H9 (cell line): Measurements from ENCODE around the gene DISC1. TPM values are rescaled to one million over a fixed set of nuclear protein-coding genes. Genes with fewer than 3 reads are reported as not detected.

Source experiments
- DNase-seq: peaks from one replicate; pipeline ENCODE4 v3.0.0-alpha.2; 2017
- H2AFZ ChIP-seq: one replicate; pipeline ENCODE4 v1.6.1; 2013; ENCODE audit warnings: mild to moderate bottlenecking, low read length, control low read depth, moderate library complexity
- H2AK5ac ChIP-seq: 2 replicates; pipeline ENCODE4 v1.6.1; 2013; ENCODE audit warnings: low read length, control low read depth, mixed read lengths; ENCODE audit not compliant: insufficient read length
- H2BK120ac ChIP-seq: one replicate; pipeline ENCODE4 v1.6.1; 2013; ENCODE audit warnings: low read depth, mild to moderate bottlenecking, low read length, control low read depth, inconsistent platforms; ENCODE audit not compliant: poor library complexity, severe bottlenecking
- H2BK12ac ChIP-seq: 2 replicates; pipeline ENCODE4 v1.6.1; 2013; ENCODE audit warnings: low read length, control low read depth, mixed read lengths, low read depth; ENCODE audit not compliant: insufficient read length
- H2BK15ac ChIP-seq: 2 replicates; pipeline ENCODE4 v1.6.1; 2013; ENCODE audit warnings: low read depth, low read length, control low read depth
- H2BK20ac ChIP-seq: one replicate; pipeline ENCODE4 v1.6.1; 2013; ENCODE audit warnings: low read depth, mild to moderate bottlenecking, low read length, control low read depth, inconsistent platforms; ENCODE audit not compliant: poor library complexity, severe bottlenecking
- H2BK5ac ChIP-seq: 2 replicates; pipeline ENCODE4 v1.6.1; 2013; ENCODE audit warnings: low read length, control low read depth, mixed read lengths; ENCODE audit not compliant: insufficient read length
- H3K14ac ChIP-seq: 2 replicates; pipeline ENCODE4 v1.6.1; 2013; ENCODE audit warnings: low read length, control low read depth; ENCODE audit not compliant: insufficient read depth
- H3K18ac ChIP-seq: 2 replicates; pipeline ENCODE4 v1.6.1; 2013; ENCODE audit warnings: low read depth, mild to moderate bottlenecking, mixed read lengths, low read length, control low read depth; ENCODE audit not compliant: insufficient read length
- H3K23ac ChIP-seq: 2 replicates; pipeline ENCODE4 v1.6.1; 2013; ENCODE audit warnings: low read length, control low read depth, mixed read lengths, low read depth; ENCODE audit not compliant: insufficient read length
- H3K23me2 ChIP-seq: 2 replicates; pipeline ENCODE4 v1.6.1; 2013; ENCODE audit warnings: low read depth, mild to moderate bottlenecking, mixed read lengths, low read length, control low read depth; ENCODE audit not compliant: insufficient read length, poor library complexity, severe bottlenecking
- H3K27ac ChIP-seq: 2 replicates; pipeline ENCODE4 v1.5.1; 2013; ENCODE audit warnings: low read length, control low read depth, mixed read lengths, low read depth; ENCODE audit not compliant: insufficient read length
- H3K27me3 ChIP-seq: 2 replicates; pipeline ENCODE4 v1.6.1; 2013; ENCODE audit warnings: low read length, control low read depth, inconsistent platforms; ENCODE audit not compliant: insufficient read depth
- H3K4ac ChIP-seq: 2 replicates; pipeline ENCODE4 v1.6.1; 2013; ENCODE audit warnings: low read depth, mild to moderate bottlenecking, control low read depth, inconsistent platforms, low read length, moderate library complexity
- H3K4me1 ChIP-seq: 2 replicates; pipeline ENCODE4 v1.6.1; 2013; ENCODE audit warnings: low read length, control low read depth, inconsistent platforms; ENCODE audit not compliant: insufficient read depth
- H3K4me2 ChIP-seq: 2 replicates; pipeline ENCODE4 v1.6.1; 2013; ENCODE audit warnings: low read length, control low read depth, mixed read lengths; ENCODE audit not compliant: insufficient read length, insufficient read depth
- H3K56ac ChIP-seq: 2 replicates; pipeline ENCODE4 v1.6.1; 2013; ENCODE audit warnings: low read depth, mild to moderate bottlenecking, mixed read lengths, low read length, control low read depth; ENCODE audit not compliant: insufficient read length
- H3K79me1 ChIP-seq: 2 replicates; pipeline ENCODE4 v1.6.1; 2013; ENCODE audit warnings: low read depth, mild to moderate bottlenecking, moderate library complexity, low read length, control low read depth, inconsistent platforms; ENCODE audit not compliant: insufficient read depth, poor library complexity, severe bottlenecking
- H3K79me2 ChIP-seq: 2 replicates; pipeline ENCODE4 v1.6.1; 2013; ENCODE audit warnings: low read length, control low read depth, inconsistent platforms; ENCODE audit not compliant: insufficient read depth
- H3K9ac ChIP-seq: 2 replicates; pipeline ENCODE4 v1.6.1; 2013; ENCODE audit warnings: low read length, control low read depth, mixed read lengths; ENCODE audit not compliant: insufficient read length; ENCODE audit errors: extremely low read depth
- H3K9me3 ChIP-seq: one replicate; pipeline ENCODE4 v1.6.1; 2013; ENCODE audit warnings: low read depth, low read length, inconsistent platforms; ENCODE audit not compliant: control insufficient read depth
- H3T11ph ChIP-seq: one replicate; pipeline ENCODE4 v1.6.1; 2013; ENCODE audit warnings: mild to moderate bottlenecking, low read length, control low read depth, inconsistent platforms
- H4K20me1 ChIP-seq: one replicate; pipeline ENCODE4 v1.6.1; 2013; ENCODE audit not compliant: control insufficient read depth, insufficient read length, insufficient read depth
- H4K5ac ChIP-seq: 2 replicates; pipeline ENCODE4 v1.6.1; 2013; ENCODE audit warnings: low read depth, mild to moderate bottlenecking, mixed read lengths, low read length, control low read depth; ENCODE audit not compliant: insufficient read length
- H4K8ac ChIP-seq: replicated peaks from 2 replicates; pipeline ENCODE4 v1.6.1; 2013; ENCODE audit warnings: low read length, control low read depth, mixed read lengths, low read depth; ENCODE audit not compliant: insufficient read length
- H4K91ac ChIP-seq: 2 replicates; pipeline ENCODE4 v1.6.1; 2013; ENCODE audit warnings: low read depth, mild to moderate bottlenecking, moderate library complexity, mixed read lengths, low read length, control low read depth; ENCODE audit not compliant: insufficient read length
- H3K27ac Mint-ChIP-seq, 3 experiments: 2 replicates in 2 of 3; 3 replicates in 1 of 3; pipeline ENCODE4 v1.8.0; 2020 to 2021; ENCODE audit warnings: mixed read lengths in 3 of 3, mild to moderate bottlenecking in 1 of 3, moderate library complexity in 1 of 3
- H3K27me3 Mint-ChIP-seq: 2 replicates; pipeline ENCODE4 v1.8.0; 2021; ENCODE audit warnings: low read depth, mild to moderate bottlenecking, moderate library complexity, mixed read lengths
- H3K36me3 Mint-ChIP-seq, 3 experiments: 2 replicates in 2 of 3; 3 replicates in 1 of 3; pipeline ENCODE4 v1.8.0; 2020 to 2021; ENCODE audit warnings: low read depth in 3 of 3, mixed read lengths in 3 of 3; ENCODE audit not compliant: insufficient read depth in 1 of 3
- H3K4me1 Mint-ChIP-seq, 2 experiments: 2 replicates each; pipeline ENCODE4 v1.8.0; 2020; ENCODE audit warnings: mixed read lengths in 2 of 2
- H3K4me3 Mint-ChIP-seq, 2 experiments: 2 replicates in 1 of 2; 3 replicates in 1 of 2; pipeline ENCODE4 v1.8.0; 2020 to 2021; ENCODE audit warnings: mild to moderate bottlenecking in 2 of 2, mixed read lengths in 2 of 2, moderate library complexity in 1 of 2
- H3K9me3 Mint-ChIP-seq, 2 experiments: 2 replicates in 1 of 2; 3 replicates in 1 of 2; pipeline ENCODE4 v1.8.0; 2020; ENCODE audit warnings: mild to moderate bottlenecking in 2 of 2, mixed read lengths in 2 of 2, moderate library complexity in 1 of 2
- CTCF ChIP-seq: fragments of 200-600 bp; sonication (generic); conservative IDR thresholded peaks from 3 replicates; pipeline ENCODE4 v1.8.0; 2021; ENCODE audit warnings: antibody characterized with exemption, mild to moderate bottlenecking
- WGBS: extraction: QIAGEN DNeasy Blood & Tissue Kit; methylation state at CpG from one replicate; pipeline ENCODE4 v1.1.7; 2013; ENCODE audit warnings: missing lambda C conversion rate, low lambda C conversion rate, mixed read lengths; ENCODE audit not compliant: insufficient read length; ENCODE audit errors: extremely low coverage; 5-methylcytosine and 5-hydroxymethylcytosine counted together
- total RNA-seq: library from RNA; stranded (reverse); gene quantifications from 2 replicates; pipeline ENCODE4 v1.2.1, GENCODE V29; 2021

Gene DISC1
- total RNA-seq, 1 experiment from 2014 or later = 2.5 TPM

GRCh38 chr1:231665101-231665500, 38.5 kb downstream of the DISC1 start:
- no peak overlapping the region for H2AK5ac ChIP-seq
- no peak overlapping the region for H2AFZ ChIP-seq
- no peak overlapping the region for H3K9ac ChIP-seq
- no peak overlapping the region for H3K4me3 Mint-ChIP-seq
- no peak overlapping the region for H3T11ph ChIP-seq
- no CpG with 5 or more reads among the region's 5 CpGs for WGBS
- no peak overlapping the region for H2BK120ac ChIP-seq
- H4K5ac ChIP-seq = no peak overlapping the region
- H3K4ac ChIP-seq = no peak overlapping the region
- TF ChIP-seq CTCF = no peak
- H3K27me3 Mint-ChIP-seq = peaks cover 3% of the 10 kb centered on the region; the same call in 1 of the 2 replicates
- H2BK20ac ChIP-seq = no peak overlapping the region
- H3K18ac ChIP-seq = no peak overlapping the region
- H3K27me3 ChIP-seq = no peaks in the 10 kb centered on the region
- no peak overlapping the region for H2BK15ac ChIP-seq
- no peak overlapping the region for H3K56ac ChIP-seq
- no peaks in the 10 kb centered on the region for H3K23me2 ChIP-seq
- H2BK5ac ChIP-seq = no peak overlapping the region
- DNase-seq = no peak
- H4K8ac ChIP-seq = no peak overlapping the region
- no peaks in the 10 kb centered on the region for H3K9me3 ChIP-seq
- H3K4me1 Mint-ChIP-seq = peaks cover 14 to 15% of the 10 kb centered on the region in 2 experiments
- no peak overlapping the region for H4K91ac ChIP-seq
- H3K79me2 ChIP-seq = no peaks in the 10 kb centered on the region
- H4K20me1 ChIP-seq = no peaks in the 10 kb centered on the region
- peaks cover 3% of the 10 kb centered on the region; the same call in 1 of the 2 replicates for H3K4me1 ChIP-seq
- H3K23ac ChIP-seq = no peak overlapping the region
- peaks cover 12 to 18% of the 10 kb centered on the region in 2 experiments for H3K9me3 Mint-ChIP-seq
- no peak overlapping the region for H3K14ac ChIP-seq
- no peak overlapping the region for H3K4me2 ChIP-seq
- no peak overlapping the region for H2BK12ac ChIP-seq
- H3K79me1 ChIP-seq = no peaks in the 10 kb centered on the region
- H3K36me3 Mint-ChIP-seq = peaks cover 0 to 4% (median 1%) of the 10 kb centered on the region in 3 experiments; a peak in 1 of 7 replicates
- no peak overlapping the region for H3K27ac ChIP-seq
- no peak overlapping the region for H3K27ac Mint-ChIP-seq
